NT2/D1 (cell line): Measurements from ENCODE around the gene PTPRK.

ENCODE experiments used
- SUZ12 ChIP-seq: IDR thresholded peaks from 2 replicates; pipeline ENCODE4 v1.6.1; 2011; ENCODE audit not compliant: insufficient read length, insufficient read depth; ENCODE audit errors: extremely low read depth
- YY1 ChIP-seq: IDR thresholded peaks from 2 replicates; pipeline ENCODE4 v1.6.1; 2011; ENCODE audit not compliant: insufficient read length, insufficient read depth
- ZNF274 ChIP-seq: IDR thresholded peaks from 2 replicates; pipeline ENCODE4 v1.6.1; 2011; ENCODE audit warnings: mild to moderate bottlenecking, low read depth, low read length

DNA sequence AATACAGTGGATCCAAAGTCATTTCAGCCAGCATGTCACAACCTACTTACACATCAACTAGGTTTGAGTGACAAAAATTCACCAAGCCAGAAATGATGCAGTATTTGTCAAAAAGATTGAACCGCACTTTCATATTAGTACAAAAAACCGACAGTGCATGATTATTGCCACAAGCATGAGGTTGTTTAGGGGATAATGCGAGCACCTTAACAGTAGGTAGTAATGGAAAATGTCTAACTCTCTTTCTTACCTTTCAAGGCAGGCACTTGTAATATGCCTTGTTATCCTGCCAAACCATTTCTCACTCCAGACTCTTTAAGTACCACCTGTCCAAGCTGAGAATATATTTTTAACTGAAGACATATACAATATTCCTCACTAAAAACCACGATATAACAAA, 349.2 kb downstream of the PTPRK start:
- TF ChIP-seq YY1 = no peak
- no peak for TF ChIP-seq ZNF274
- no peak for TF ChIP-seq SUZ12
